ENCODE measurements around the gene PDZD8. TPM values are rescaled to one million over a fixed set of nuclear protein-coding genes. Genes with fewer than 3 reads are reported as not detected.

Gene PDZD8
- total and polyA plus RNA-seq, 2 donors (not counting 3 experiments of a cell fraction or from before 2014, with no cell fraction given) = 5.9 to 22.6 TPM

- TF ChIP-seq FOS (IDR thresholded peaks at IDR 0.05; ENCODE audit: borderline replicate concordance, insufficient read depth, low read length) (no peak), POLR2A (IDR thresholded peaks at IDR 0.05; ENCODE audit: low read depth, low read length) (no peak), GATA2 (IDR thresholded peaks at IDR 0.05; ENCODE audit: insufficient read depth, insufficient read length, low read depth, low read length) (no peak), CTCF (IDR thresholded peaks at IDR 0.05; ENCODE audit: extremely low read depth in 1 of 2, insufficient read depth in 1 of 2, low read depth in 1 of 2, low read length in 2 of 2) (no peak), MYC (IDR thresholded peaks at IDR 0.05; ENCODE audit: low read depth, low read length) (no peak), POLR2AphosphoS5 (IDR thresholded peaks at IDR 0.05; ENCODE audit: insufficient read depth, low read depth, low read length) (no peak), JUN (IDR thresholded peaks at IDR 0.05; ENCODE audit: borderline replicate concordance, insufficient read depth, insufficient read length, low read depth) (no peak), MAX (IDR thresholded peaks at IDR 0.05; ENCODE audit: insufficient read depth, insufficient read length) (no peak), EZH2 (IDR thresholded peaks at IDR 0.05; ENCODE audit: borderline replicate concordance, low read depth, low read length, severe bottlenecking) (no peak)
- no peak overlapping the region for H3K4me3 ChIP-seq (replicated peaks in 1 of 3; ENCODE audit: insufficient read depth in 1 of 3, low read depth in 1 of 3, low read length in 3 of 3)
- FAIRE-seq = no peak
- H3K36me3 ChIP-seq (ENCODE audit: control insufficient read depth in 2 of 2, extremely low read depth in 1 of 2, insufficient read depth in 2 of 2, low read length in 2 of 2) = no peaks in the 10 kb centered on the region
- no peaks in the 10 kb centered on the region for H3K9me3 ChIP-seq (replicated peaks; ENCODE audit: control insufficient read depth, insufficient read depth, low read length)
- H4K20me1 ChIP-seq (replicated peaks; ENCODE audit: control insufficient read depth, extremely low read depth, insufficient read depth, low read length) = peaks cover 11% of the 10 kb centered on the region
- no peak overlapping the region for H2AFZ ChIP-seq (ENCODE audit: low read depth, low read length)
- H3K9ac ChIP-seq (replicated peaks; ENCODE audit: extremely low read depth, insufficient read depth, low read length) = no peak overlapping the region
- H3K9me1 ChIP-seq (replicated peaks; ENCODE audit: control insufficient read depth, extremely low read depth, insufficient read depth, low read length) = no peaks in the 10 kb centered on the region
- CTCF ChIA-PET = no interaction called here
- no peak overlapping the region for H3K27ac ChIP-seq (ENCODE audit: insufficient read depth, low read depth, low read length)
- intact Hi-C loops (cut with micrococcal nuclease) = loop anchor here (5.0 kb wide), 1 partner anchor 683 kb away; the partner anchor contains the start of gene RAB11FIP2
- dilution Hi-C loops (cut with MboI; ENCODE audit: extremely low pct_ligation_motif_present, low sequenced_read_pairs) = no loop called here
- H3K4me2 ChIP-seq (ENCODE audit: insufficient read depth, low read length) = no peak overlapping the region
- DNase-seq (ENCODE audit: low read depth, low spot score) = peak; percentile 29
- peaks cover 86% of the 10 kb centered on the region for H3K79me2 ChIP-seq (ENCODE audit: control insufficient read depth, insufficient read depth, low read length)
- H3K4me1 ChIP-seq (ENCODE audit: control insufficient read depth, extremely low read depth, insufficient read depth, low read length) = peaks cover 37% of the 10 kb centered on the region
- no TSS peak for BruUV-seq (replicated peaks)
- H3K27me3 ChIP-seq (ENCODE audit: control insufficient read depth in 2 of 2, insufficient read depth in 2 of 2, low read length in 2 of 2) = no peaks in the 10 kb centered on the region
- POLR2A ChIA-PET = no interaction called here
These were observed 10.9 kb downstream of the PDZD8 start for GRCh38 chr10:117364110-117364960.
